ENCODE results near the gene PRF1.

PRF1 gene

DNA sequence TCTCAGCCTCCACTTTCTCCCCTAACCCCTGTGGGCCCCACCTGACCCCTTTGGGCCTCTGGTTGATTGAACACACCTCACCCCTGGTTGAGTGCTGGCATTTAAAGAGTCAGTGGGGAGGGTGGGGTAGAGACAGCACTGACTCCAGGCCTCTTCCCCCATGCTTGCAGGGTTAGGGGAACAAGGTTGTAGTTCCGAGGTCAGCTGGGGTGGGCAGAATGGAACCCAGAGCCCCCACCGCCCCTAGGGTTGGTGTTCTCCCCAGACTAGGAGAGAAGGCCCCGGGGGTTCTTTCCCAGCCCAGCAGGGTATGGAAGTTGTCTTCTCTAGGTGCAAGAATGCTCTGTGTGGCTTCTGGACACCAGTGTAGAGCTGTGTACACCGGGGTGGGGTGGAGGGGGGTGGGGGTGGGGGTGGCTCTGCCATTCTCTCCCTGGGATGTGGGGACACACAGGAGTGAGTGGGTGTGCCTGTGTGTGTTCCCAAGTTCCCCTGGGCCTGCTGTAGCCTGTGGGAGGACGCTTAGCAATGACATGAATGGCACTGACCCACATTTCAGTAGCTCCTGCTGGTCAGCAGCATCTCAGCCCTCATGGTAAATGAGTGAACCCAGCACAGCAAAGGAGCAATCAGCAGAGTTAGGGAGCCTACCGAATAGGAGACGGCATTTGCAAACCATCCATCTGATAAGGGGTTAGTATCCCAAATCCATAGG is 33.6 kb downstream of the PRF1 start:
- no peaks in the 10 kb centered on the region for H3K27me3 ChIP-seq (ENCODE audit: insufficient read depth, poor library complexity, severe bottlenecking)
- TF ChIP-seq, protein P1, sequence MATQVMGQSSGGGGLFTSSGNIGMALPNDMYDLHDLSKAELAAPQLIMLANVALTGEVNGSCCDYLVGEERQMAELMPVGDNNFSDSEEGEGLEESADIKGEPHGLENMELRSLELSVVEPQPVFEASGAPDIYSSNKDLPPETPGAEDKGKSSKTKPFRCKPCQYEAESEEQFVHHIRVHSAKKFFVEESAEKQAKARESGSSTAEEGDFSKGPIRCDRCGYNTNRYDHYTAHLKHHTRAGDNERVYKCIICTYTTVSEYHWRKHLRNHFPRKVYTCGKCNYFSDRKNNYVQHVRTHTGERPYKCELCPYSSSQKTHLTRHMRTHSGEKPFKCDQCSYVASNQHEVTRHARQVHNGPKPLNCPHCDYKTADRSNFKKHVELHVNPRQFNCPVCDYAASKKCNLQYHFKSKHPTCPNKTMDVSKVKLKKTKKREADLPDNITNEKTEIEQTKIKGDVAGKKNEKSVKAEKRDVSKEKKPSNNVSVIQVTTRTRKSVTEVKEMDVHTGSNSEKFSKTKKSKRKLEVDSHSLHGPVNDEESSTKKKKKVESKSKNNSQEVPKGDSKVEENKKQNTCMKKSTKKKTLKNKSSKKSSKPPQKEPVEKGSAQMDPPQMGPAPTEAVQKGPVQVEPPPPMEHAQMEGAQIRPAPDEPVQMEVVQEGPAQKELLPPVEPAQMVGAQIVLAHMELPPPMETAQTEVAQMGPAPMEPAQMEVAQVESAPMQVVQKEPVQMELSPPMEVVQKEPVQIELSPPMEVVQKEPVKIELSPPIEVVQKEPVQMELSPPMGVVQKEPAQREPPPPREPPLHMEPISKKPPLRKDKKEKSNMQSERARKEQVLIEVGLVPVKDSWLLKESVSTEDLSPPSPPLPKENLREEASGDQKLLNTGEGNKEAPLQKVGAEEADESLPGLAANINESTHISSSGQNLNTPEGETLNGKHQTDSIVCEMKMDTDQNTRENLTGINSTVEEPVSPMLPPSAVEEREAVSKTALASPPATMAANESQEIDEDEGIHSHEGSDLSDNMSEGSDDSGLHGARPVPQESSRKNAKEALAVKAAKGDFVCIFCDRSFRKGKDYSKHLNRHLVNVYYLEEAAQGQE (IDR thresholded peaks at IDR 0.05; ENCODE audit: insufficient replicate concordance, low read depth), result no peak
- TF ChIP-seq, protein P2, sequence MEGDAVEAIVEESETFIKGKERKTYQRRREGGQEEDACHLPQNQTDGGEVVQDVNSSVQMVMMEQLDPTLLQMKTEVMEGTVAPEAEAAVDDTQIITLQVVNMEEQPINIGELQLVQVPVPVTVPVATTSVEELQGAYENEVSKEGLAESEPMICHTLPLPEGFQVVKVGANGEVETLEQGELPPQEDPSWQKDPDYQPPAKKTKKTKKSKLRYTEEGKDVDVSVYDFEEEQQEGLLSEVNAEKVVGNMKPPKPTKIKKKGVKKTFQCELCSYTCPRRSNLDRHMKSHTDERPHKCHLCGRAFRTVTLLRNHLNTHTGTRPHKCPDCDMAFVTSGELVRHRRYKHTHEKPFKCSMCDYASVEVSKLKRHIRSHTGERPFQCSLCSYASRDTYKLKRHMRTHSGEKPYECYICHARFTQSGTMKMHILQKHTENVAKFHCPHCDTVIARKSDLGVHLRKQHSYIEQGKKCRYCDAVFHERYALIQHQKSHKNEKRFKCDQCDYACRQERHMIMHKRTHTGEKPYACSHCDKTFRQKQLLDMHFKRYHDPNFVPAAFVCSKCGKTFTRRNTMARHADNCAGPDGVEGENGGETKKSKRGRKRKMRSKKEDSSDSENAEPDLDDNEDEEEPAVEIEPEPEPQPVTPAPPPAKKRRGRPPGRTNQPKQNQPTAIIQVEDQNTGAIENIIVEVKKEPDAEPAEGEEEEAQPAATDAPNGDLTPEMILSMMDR (IDR thresholded peaks at IDR 0.05; ENCODE audit: insufficient read depth, low read length), result no peak
- no peak for TF ChIP-seq SPI1 (IDR thresholded peaks at IDR 0.05; ENCODE audit: borderline replicate concordance, low read depth)
- TF ChIP-seq POLR2AphosphoS5 (IDR thresholded peaks at IDR 0.05; ENCODE audit: low read depth), result no peak
- no peak for TF ChIP-seq GABPA (IDR thresholded peaks at IDR 0.05; ENCODE audit: low read depth)
- H3K4me3 ChIP-seq (replicated peaks; ENCODE audit: insufficient read depth, low read length), result no peak overlapping the region
- no peak overlapping the region for H3K27ac ChIP-seq (replicated peaks)
- DNase-seq (ENCODE audit: low read depth in 1 of 2, low spot score in 1 of 2), result no peak

DNA sequence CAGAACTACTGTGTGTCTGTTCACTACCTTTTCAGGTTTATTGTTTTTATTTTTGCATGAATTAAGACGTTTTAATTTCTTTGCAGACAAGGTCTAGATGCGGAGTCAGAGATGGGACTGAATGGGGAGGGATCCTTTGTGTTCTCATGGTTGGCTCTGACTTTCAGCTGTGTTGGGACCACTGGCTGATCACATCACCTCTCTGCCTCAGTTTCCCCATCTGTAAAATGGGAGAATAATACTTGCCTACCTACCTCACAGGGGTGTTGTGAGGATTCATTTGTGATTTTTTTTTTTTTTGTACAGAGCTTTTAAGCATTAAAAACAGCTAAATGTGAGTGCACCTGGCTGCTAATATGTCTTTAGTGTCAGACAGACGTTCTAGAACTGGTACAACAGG is 34.4 kb downstream of the PRF1 start:
- H3K4me3 ChIP-seq (replicated peaks; ENCODE audit: insufficient read depth, low read length), result no peak overlapping the region
- no peak for DNase-seq (ENCODE audit: low read depth in 1 of 2, low spot score in 1 of 2)
- H3K27me3 ChIP-seq (ENCODE audit: insufficient read depth, poor library complexity, severe bottlenecking), result no peaks in the 10 kb centered on the region
- H3K27ac ChIP-seq (replicated peaks), result no peak overlapping the region
- TF ChIP-seq, protein P2 (IDR thresholded peaks at IDR 0.05; ENCODE audit: insufficient read depth, low read length), result no peak
- TF ChIP-seq SPI1 (IDR thresholded peaks at IDR 0.05; ENCODE audit: borderline replicate concordance, low read depth), result no peak
- no peak for TF ChIP-seq POLR2AphosphoS5 (IDR thresholded peaks at IDR 0.05; ENCODE audit: low read depth)
- TF ChIP-seq, protein P1 (IDR thresholded peaks at IDR 0.05; ENCODE audit: insufficient replicate concordance, low read depth), result no peak
- TF ChIP-seq GABPA (IDR thresholded peaks at IDR 0.05; ENCODE audit: low read depth), result no peak

DNA sequence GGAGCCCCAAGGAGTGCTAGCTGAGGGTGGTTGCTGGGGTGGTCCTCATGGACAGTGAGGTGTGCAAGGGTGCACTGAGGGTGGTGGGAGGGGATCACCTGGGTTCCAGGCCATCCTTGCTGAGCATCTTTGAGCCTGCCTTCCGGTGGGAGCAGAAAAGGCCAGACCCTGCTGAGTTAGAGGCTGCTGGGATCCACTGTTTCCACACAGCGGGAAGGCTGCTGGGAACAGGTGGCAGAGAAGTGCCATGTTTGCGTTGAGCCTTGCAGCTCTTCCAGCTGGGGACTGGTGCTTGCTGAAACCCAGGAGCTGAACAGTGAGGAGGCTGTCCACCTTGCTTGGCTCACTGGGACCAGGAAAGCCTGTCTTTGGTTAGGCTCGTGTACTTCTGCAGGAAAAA is 34.9 kb downstream of the PRF1 start:
- no peak for DNase-seq (ENCODE audit: low read depth in 1 of 2, low spot score in 1 of 2)

More for the DNA sequence above, 34.9 kb downstream of the PRF1 start:
- Histone ChIP-seq H3K27me3 (ENCODE audit: insufficient read depth, poor library complexity, severe bottlenecking) (no peaks in the 10 kb centered on the region), H3K27ac (replicated peaks) (no peak overlapping the region), H3K4me3 (replicated peaks; ENCODE audit: insufficient read depth, low read length) (no peak overlapping the region)
- no peak for TF ChIP-seq POLR2AphosphoS5 (IDR thresholded peaks at IDR 0.05; ENCODE audit: low read depth)
- no peak for TF ChIP-seq GABPA (IDR thresholded peaks at IDR 0.05; ENCODE audit: low read depth)
- TF ChIP-seq, protein P1 (IDR thresholded peaks at IDR 0.05; ENCODE audit: insufficient replicate concordance, low read depth), result no peak
- TF ChIP-seq SPI1 (IDR thresholded peaks at IDR 0.05; ENCODE audit: borderline replicate concordance, low read depth), result no peak
- TF ChIP-seq, protein P2 (IDR thresholded peaks at IDR 0.05; ENCODE audit: insufficient read depth, low read length), result no peak

Measured in HL-60 (cell line).